ENCODE measurements around the gene FBF1. TPM values are rescaled to one million over a fixed set of nuclear protein-coding genes. Genes with fewer than 3 reads are reported as not detected.

The FBF1 gene, protein sequence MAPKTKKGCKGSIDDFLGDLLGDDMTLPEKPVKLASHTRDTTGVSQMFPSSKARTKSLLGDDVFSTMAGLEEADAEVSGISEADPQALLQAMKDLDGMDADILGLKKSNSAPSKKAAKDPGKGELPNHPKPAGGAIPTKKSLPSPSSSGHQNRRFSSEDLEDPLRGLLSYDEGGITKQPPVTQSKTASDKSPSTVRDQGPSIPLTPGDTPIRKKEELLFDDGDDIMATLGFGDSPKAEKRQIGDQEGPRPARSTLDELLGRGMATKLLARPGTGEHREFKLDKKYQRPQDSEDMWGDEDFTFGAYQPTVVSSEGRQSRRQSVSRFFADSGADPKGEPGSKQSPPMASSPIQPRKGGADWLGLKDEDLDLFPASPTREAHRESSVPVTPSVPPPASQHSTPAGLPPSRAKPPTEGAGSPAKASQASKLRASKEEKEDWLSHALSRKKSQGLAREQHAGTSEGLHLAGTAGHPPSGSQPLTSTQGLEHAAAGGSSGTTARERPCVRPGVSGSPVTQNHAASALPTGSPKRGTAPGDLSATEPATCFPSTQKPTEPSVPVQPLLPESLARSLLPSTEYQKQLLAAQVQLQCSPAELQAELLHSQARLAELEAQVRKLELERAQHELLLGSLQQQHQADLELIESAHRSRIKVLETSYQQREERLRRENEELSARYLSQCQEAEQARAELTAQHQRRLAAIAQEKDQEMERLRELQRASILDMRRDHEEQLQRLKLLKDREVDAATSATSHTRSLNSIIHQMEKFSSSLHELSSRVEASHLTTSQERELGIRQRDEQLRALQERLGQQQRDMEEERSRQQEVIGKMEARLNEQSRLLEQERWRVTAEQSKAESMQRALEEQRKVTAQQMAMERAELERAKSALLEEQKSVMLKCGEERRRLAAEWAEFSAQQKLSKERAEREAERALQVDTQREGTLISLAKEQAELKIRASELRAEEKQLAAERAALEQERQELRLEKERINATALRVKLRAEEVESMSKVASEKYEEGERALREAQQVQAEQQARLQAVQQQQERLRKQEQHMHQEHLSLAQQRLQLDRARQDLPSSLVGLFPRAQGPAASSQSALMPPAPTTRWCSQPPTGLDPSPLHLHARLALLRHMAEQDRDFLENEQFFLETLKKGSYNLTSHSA
- total RNA-seq (ENCODE audit: low replicate concordance): 18.7 and 27.5 TPM in 2 replicates
- long read RNA-seq, partial matches to known transcripts: 1 of 1 reads
- long read RNA-seq, other reads (novel, unspliced or antisense): 0 of 1 reads

DNA sequence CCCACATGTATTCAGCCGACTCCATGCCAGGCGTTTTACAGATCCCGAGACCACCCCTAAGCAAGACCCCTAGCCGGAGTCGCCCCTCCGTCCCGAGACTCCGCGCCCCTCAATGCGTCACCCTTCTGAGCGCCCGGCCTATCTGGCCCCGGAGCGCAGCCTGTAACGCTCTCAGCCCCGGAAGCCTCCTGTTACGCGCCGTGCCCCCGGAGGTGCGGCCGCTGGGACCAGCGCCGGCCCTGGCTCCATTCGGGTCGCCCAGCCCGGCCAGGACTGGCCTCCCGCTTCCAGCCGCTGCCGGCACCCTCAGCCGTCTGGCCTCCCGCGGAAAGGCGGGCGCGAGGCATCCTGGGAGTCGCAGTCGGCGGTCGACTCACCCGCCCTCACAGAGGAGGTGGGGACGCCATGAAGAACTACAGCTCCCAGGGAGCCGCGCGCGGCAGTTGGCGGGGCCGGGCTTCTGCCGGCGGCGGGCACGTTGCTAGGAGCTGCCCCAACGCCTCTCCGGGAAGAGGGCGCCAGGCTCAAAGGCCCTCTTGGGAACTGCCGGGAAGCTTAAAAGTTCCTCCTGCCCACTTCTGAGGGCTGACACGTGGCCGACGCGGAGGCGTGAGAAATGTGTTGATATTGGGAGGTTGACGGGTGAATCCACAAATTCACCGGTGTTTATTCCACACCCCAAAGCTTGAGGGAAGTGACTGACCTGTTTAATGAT is at the start of gene FBF1:
FBF1 (minus strand) TSS at position 316 of the 715 bp plus-strand sequence. CDS start 2,893 bp downstream, outside the sequence.
- no peaks in the 10 kb centered on the region for H3K27me3 Mint-ChIP-seq
- peaks cover 7% of the 10 kb centered on the region for H3K4me1 Mint-ChIP-seq (ENCODE audit: unreplicated experiment)
- TF ChIP-seq, protein P1, sequence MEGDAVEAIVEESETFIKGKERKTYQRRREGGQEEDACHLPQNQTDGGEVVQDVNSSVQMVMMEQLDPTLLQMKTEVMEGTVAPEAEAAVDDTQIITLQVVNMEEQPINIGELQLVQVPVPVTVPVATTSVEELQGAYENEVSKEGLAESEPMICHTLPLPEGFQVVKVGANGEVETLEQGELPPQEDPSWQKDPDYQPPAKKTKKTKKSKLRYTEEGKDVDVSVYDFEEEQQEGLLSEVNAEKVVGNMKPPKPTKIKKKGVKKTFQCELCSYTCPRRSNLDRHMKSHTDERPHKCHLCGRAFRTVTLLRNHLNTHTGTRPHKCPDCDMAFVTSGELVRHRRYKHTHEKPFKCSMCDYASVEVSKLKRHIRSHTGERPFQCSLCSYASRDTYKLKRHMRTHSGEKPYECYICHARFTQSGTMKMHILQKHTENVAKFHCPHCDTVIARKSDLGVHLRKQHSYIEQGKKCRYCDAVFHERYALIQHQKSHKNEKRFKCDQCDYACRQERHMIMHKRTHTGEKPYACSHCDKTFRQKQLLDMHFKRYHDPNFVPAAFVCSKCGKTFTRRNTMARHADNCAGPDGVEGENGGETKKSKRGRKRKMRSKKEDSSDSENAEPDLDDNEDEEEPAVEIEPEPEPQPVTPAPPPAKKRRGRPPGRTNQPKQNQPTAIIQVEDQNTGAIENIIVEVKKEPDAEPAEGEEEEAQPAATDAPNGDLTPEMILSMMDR (conservative IDR thresholded peaks at IDR 0.05): no peak
- peak within 1 kb of the TSS; percentile 95 for H3K4me3 Mint-ChIP-seq
- H3K9me3 Mint-ChIP-seq: no peaks in the 10 kb centered on the region
- peak within 1 kb of the TSS; percentile 83 for H3K27ac Mint-ChIP-seq
- H3K36me3 Mint-ChIP-seq: peaks cover 3% of the 10 kb centered on the region
- peak; percentile 93 for DNase-seq (ENCODE audit: extremely low spot score, unreplicated experiment)

GRCh38 chr17:75987041-75987440 is 46.2 kb upstream of the FBF1 start:
- Mint-ChIP-seq H3K4me1 (ENCODE audit: unreplicated experiment) (peaks cover 22% of the 10 kb centered on the region), H3K9me3 (no peaks in the 10 kb centered on the region), H3K4me3 (no peak overlapping the region), H3K36me3 (peaks cover 7% of the 10 kb centered on the region), H3K27ac (no peak overlapping the region), H3K27me3 (no peaks in the 10 kb centered on the region)
- no peak for DNase-seq (ENCODE audit: extremely low spot score, unreplicated experiment)
- TF ChIP-seq, protein P1 (conservative IDR thresholded peaks at IDR 0.05): no peak

DNA sequence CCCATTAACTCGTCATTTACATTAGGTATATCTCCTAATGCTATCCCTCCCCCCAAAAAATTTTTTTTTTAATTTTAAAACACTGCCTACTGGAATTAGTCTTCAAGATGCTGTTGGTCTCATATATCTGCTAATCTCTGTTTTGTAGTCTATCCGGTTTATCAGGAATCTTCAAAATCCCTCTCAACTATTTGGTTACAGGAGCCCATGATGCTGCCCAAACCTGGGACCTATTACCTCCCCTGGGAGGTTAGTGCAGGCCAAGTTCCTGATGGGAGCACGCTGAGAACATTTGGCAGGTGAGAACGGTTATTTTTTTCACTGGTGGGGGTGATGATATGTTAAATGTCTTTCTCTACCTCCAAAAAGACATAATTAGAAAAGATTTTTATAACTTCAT is 45.1 kb upstream of the FBF1 start:
- DNase-seq (ENCODE audit: extremely low spot score, unreplicated experiment): no peak
- H3K27ac Mint-ChIP-seq: peak overlapping the region; percentile 69
- H3K36me3 Mint-ChIP-seq: peaks cover 7% of the 10 kb centered on the region
- no peaks in the 10 kb centered on the region for H3K9me3 Mint-ChIP-seq
- H3K4me3 Mint-ChIP-seq: peak overlapping the region; percentile 51
- TF ChIP-seq, protein P1 (conservative IDR thresholded peaks at IDR 0.05): no peak
- H3K4me1 Mint-ChIP-seq (ENCODE audit: unreplicated experiment): peaks cover 25% of the 10 kb centered on the region
- no peaks in the 10 kb centered on the region for H3K27me3 Mint-ChIP-seq

DNA sequence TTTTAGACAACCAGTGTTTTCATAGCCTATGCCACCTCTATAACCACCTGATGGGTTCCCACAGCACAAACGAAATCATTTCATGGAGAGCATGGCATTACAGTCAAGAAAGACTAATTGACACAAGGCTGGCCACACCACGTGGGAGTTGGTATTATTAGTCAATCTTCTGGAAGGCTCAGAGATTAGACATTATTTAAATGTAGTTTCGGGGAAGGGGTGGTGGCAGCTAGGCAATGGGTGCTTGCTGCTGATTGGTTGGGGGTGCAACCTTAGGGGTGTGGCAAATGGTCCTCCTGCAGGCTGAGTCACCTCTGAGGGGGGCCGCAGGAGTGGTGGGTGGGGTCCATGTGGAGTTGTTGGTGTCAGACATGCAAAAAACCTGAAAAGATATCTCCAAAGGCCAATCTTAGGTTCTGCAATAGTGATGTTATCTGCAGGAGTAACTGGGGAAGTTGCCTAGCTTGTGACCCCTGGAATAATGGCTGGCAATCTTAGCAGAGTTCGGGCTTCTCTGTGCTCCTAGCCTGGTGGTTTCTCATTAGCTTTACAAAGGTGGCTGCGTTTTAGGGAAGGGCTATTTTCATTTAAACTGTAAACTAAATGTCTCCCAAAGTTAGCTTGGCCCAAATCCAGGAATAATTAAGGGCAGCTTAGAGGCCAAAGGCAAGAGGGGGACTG is 42.8 kb upstream of the FBF1 start:
- H3K36me3 Mint-ChIP-seq: peaks cover 7% of the 10 kb centered on the region
- no peaks in the 10 kb centered on the region for H3K9me3 Mint-ChIP-seq
- no peaks in the 10 kb centered on the region for H3K27me3 Mint-ChIP-seq
- H3K4me3 Mint-ChIP-seq: peak overlapping the region; percentile 70
- peaks cover 38% of the 10 kb centered on the region for H3K4me1 Mint-ChIP-seq (ENCODE audit: unreplicated experiment)
- peak overlapping the region; percentile 96 for H3K27ac Mint-ChIP-seq
- DNase-seq (ENCODE audit: extremely low spot score, unreplicated experiment): no peak
- TF ChIP-seq, protein P1 (conservative IDR thresholded peaks at IDR 0.05): no peak
